ENCODE results near the gene FAM221A. TPM values are rescaled to one million over a fixed set of nuclear protein-coding genes. Genes with fewer than 3 reads are reported as not detected.

FAM221A gene
- total and polyA plus RNA-seq, 9 of the 15 experiments (the other 6 are each of a cell fraction or from before 2014, with no cell fraction given): not detected

- H3K4me1 ChIP-seq (replicated peaks in 1 of 2; ENCODE audit: control insufficient read depth in 2 of 2, insufficient read depth in 2 of 2, low read length in 2 of 2): no peaks in the 10 kb centered on the region
- no TSS peak for BruUV-seq (replicated peaks)
- TF ChIP-seq, protein P1, sequence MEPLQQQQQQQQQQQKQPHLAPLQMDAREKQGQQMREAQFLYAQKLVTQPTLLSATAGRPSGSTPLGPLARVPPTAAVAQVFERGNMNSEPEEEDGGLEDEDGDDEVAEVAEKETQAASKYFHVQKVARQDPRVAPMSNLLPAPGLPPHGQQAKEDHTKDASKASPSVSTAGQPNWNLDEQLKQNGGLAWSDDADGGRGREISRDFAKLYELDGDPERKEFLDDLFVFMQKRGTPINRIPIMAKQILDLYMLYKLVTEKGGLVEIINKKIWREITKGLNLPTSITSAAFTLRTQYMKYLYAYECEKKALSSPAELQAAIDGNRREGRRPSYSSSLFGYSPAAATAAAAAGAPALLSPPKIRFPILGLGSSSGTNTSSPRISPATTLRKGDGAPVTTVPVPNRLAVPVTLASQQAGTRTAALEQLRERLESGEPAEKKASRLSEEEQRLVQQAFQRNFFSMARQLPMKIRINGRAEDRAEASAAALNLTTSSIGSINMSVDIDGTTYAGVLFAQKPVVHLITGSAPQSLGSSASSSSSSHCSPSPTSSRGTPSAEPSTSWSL (CRISPR knock-in tag; IDR thresholded peaks at IDR 0.05; ENCODE audit: borderline replicate concordance): no peak
- TF ChIP-seq, protein P2, sequence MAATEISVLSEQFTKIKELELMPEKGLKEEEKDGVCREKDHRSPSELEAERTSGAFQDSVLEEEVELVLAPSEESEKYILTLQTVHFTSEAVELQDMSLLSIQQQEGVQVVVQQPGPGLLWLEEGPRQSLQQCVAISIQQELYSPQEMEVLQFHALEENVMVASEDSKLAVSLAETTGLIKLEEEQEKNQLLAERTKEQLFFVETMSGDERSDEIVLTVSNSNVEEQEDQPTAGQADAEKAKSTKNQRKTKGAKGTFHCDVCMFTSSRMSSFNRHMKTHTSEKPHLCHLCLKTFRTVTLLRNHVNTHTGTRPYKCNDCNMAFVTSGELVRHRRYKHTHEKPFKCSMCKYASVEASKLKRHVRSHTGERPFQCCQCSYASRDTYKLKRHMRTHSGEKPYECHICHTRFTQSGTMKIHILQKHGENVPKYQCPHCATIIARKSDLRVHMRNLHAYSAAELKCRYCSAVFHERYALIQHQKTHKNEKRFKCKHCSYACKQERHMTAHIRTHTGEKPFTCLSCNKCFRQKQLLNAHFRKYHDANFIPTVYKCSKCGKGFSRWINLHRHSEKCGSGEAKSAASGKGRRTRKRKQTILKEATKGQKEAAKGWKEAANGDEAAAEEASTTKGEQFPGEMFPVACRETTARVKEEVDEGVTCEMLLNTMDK (IDR thresholded peaks at IDR 0.05; ENCODE audit: borderline replicate concordance, insufficient read depth, low read depth, low read length, poor library complexity, severe bottlenecking): peak; percentile 34
- no peak for TF ChIP-seq TFAM (CRISPR knock-in tag; conservative IDR thresholded peaks at IDR 0.05)
- TF ChIP-seq, protein P3, sequence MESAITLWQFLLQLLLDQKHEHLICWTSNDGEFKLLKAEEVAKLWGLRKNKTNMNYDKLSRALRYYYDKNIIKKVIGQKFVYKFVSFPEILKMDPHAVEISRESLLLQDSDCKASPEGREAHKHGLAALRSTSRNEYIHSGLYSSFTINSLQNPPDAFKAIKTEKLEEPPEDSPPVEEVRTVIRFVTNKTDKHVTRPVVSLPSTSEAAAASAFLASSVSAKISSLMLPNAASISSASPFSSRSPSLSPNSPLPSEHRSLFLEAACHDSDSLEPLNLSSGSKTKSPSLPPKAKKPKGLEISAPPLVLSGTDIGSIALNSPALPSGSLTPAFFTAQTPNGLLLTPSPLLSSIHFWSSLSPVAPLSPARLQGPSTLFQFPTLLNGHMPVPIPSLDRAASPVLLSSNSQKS (CRISPR knock-in tag; IDR thresholded peaks at IDR 0.05): no peak
- TF ChIP-seq GABPA (tag; conservative IDR thresholded peaks at IDR 0.05; ENCODE audit: low read depth): no peak
- TF ChIP-seq ARID3A (IDR thresholded peaks at IDR 0.05; ENCODE audit: borderline replicate concordance, low read depth, low read length): no peak
- WGBS (ENCODE audit: insufficient coverage, low coverage, missing lambda C conversion rate): 6% methylated on average over 7 of the region's 8 CpGs
- ATAC-seq: peak; percentile 48
- no peak for FAIRE-seq
- no peaks in the 10 kb centered on the region for H3K79me2 ChIP-seq (ENCODE audit: control insufficient read depth, insufficient read depth, low read length)
- no peaks in the 10 kb centered on the region for H4K20me1 ChIP-seq (replicated peaks; ENCODE audit: control insufficient read depth, insufficient read depth, low read length)
- no peaks in the 10 kb centered on the region for H3K36me3 ChIP-seq (ENCODE audit: control insufficient read depth, insufficient read depth, low read length)
- DNase-seq (ENCODE audit: extremely low read depth in 1 of 4, low spot score in 3 of 4): no peak
- H3K9me1 ChIP-seq (ENCODE audit: control insufficient read depth, insufficient read depth, low read length): no peaks in the 10 kb centered on the region
- CTCF ChIA-PET (ENCODE audit: low intra/inter-chr PET ratio): no interaction called here
- H3K9me3 ChIP-seq (replicated peaks; ENCODE audit: control insufficient read depth, insufficient read depth, low read depth, low read length): peaks cover 3% of the 10 kb centered on the region; the same call in 1 of the 2 replicates
- POLR2A ChIA-PET: interaction anchor here (0.9 to 1.7 kb wide), 3 partner anchors 12 to 1708 kb away, joined by 3 to 5 read pairs (median 3); no protein-coding TSS in a partner anchor
- no peaks in the 10 kb centered on the region; a peak in 3 of 5 replicates for H3K27me3 ChIP-seq (ENCODE audit: control insufficient read depth in 2 of 2, insufficient read depth in 2 of 2, low read length in 2 of 2)
- H3K9ac ChIP-seq (ENCODE audit: insufficient read depth in 1 of 2, low read depth in 2 of 2, low read length in 2 of 2): no peak overlapping the region
- no peak overlapping the region for H2AFZ ChIP-seq (ENCODE audit: low read depth, low read length)
- intact Hi-C loops (cut with micrococcal nuclease) (no loop called here), in situ Hi-C loops (cut with MboI) (no loop called here)
- H3K4me3 ChIP-seq: no peak overlapping the region
- no peak overlapping the region for H3K4me2 ChIP-seq (ENCODE audit: insufficient read depth, low read length)
- no peak overlapping the region for H3K27ac ChIP-seq (ENCODE audit: extremely low read depth, low read depth, low read length)
Observed at GRCh38 chr7:23662124-23662983, 17.6 kb upstream of the FAM221A start.

Data from K562 (cell line).